Middle frontal gyrus (tissue), 1 donor: ENCODE measurements around the gene SCRN1.
A peak's percentile ranks its signal among the peaks of the same experiment; 100 is the strongest.

Source experiments
- DNase-seq: peaks from one replicate; pipeline ENCODE4 v3.0.0-alpha.2; 2015; ENCODE audit warnings: low spot score; ENCODE audit errors: extremely low spot score

The SCRN1 gene

GRCh38 chr7:29989257-29989995, at the start of gene SCRN1:
TSS of gene SCRN1 (minus strand) at chr7:29989801. CDS start at chr7:29969067, 20,734 bp downstream.
- DNase-seq = no peak

DNA sequence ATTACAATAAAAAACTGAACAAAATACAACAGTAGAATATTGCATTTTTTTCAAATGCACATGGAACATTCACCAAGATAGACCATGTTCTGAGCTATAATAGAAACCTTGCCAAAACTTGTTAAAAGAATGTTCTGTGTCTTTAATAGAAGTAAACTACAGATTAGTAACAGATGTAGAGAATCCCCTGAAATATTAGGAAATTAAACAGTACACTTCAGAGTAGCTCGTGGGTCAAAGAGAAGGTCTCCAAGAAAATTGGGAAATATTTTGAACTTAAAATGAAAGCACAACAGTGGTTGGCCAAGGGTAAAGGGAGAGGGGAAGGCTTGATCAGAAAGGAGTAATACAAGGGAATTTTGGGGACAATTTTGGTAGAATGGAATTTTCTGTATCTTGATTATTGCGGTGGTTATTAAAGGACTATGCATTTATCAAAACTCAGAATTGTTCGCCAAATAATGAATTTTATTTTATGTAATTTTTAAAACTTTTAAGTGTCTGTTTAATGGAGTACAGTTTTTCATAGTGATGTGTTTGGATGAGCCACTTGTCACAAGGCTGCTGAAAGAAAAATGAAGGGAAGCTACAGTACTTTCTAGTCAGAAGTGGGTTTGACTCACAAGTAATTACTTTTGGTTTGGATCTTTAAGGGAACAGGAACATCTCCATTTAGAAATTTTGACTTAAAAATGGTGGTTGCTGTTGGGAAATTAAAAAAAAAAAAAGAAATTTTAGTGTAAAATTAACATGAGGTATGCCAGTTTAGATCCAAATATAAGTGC, 48.8 kb upstream of the SCRN1 start:
- no peak for DNase-seq

GRCh38 chr7:30036220-30036619, 46.6 kb upstream of the SCRN1 start:
- no peak for DNase-seq

DNA sequence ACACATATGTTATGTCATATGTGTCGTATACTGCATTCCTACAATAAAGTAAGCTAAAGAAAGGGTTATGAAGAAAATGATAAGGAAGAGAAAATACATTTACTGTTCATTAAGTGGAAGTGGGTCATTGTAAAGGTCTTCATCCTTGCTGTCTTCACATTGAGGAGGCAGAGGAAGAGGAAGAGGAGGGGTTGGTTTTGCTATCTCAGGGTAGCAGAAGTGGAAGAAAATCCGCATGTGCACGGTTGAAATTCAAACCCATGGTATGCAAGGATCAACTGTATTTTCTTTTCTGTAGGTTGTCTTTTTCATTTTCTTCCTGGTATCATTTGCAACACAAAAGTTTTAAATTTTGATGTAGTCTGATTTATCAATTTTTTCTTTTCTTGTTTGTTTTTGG, 44.9 kb upstream of the SCRN1 start:
- DNase-seq = no peak

GRCh38 chr7:30032310-30033125, 42.9 kb upstream of the SCRN1 start:
- DNase-seq = no peak

DNA sequence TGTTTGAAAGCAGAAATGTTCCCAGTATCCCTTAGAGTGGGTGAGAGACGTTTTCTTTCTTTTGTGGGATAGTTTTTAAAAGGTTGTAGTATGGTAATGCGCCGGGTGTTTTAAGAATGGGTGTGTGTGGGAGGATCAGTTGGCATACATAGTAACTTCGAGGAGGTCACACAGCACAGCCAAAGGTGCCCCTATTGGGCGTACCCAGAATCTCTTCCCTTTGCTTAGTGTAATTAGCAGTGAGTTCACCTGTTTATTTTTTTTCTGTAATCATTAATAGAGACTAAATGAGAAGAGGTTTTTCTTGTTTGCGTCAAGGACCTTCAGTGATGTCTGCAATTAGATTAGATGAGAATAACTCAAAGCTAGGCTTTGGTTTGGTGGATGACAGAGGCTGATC, 40.1 kb upstream of the SCRN1 start:
- DNase-seq = no peak

DNA sequence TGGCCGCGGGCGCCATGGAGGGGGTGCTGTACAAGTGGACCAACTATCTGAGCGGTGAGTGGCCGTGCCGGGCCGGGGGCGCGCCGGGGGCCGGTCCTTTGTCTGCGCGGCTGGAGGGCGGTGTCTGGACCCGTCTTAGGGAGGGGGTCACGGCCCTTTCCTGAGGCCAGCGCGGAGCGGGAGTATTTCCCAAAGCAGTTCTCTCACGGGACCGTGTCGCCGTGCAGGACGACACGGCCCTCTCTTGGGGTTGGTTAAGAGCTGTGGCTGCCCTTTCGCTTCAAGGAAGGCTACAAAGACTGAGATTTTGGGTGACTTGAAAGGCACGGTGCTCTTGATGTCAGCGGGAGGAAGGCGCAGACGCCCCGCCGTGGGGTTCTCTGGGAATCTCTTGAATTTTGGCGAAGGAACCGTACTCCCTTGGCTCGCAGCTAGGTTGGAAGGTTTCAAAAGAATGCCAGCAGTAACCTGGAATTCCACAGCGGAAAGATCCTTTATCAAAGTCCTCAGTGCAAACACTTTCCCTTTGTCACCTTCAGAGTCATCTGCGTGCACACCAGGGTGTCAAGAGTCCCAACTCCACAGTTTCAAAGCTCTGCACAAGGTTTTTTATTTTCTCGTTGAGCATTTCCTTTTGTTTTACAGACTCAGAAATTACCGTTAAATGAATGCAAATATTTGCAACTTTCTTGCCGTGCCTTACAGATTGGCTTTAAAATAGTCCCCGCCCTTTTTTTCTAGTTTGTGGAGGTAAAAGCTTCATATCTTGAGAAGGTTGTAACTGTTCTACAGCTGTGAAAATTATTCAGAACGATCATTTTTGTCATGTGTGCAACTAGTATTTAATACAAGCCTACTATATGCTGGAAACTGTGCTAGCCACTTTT, 39.4 kb upstream of the SCRN1 start:
- no peak for DNase-seq

- peak; percentile 78 for DNase-seq
Observed at GRCh38 chr7:30028216-30028748, 38.7 kb upstream of the SCRN1 start, which contains the start of gene PLEKHA8. TSS of gene PLEKHA8 (plus strand) at chr7:30028412. CDS start at chr7:30028763, 351 bp downstream.

DNA sequence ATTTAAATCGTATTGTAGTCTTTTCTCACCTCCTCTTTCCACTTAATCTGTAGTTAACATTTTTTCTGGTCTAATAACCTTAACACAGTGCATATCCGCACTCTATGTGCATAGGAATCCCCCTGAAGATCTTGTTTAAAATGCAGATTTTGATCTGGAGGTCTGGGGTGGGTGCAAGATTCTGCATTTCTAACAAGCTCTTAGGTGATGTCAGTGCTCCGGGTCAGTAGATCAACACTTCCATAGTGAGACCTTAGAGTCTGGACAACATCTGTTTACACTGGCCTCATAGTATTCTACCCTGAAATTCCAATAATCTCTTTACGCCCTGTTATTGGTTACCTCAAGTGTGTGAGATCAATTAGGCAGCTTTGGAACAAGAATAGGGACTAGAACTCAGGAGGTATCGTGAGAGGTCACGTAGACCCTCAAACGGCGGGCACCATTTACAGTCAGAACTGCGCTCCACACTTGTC, 38.2 kb upstream of the SCRN1 start:
- DNase-seq = no peak

GRCh38 chr7:30027065-30027456, 37.5 kb upstream of the SCRN1 start:
- DNase-seq = no peak

DNA sequence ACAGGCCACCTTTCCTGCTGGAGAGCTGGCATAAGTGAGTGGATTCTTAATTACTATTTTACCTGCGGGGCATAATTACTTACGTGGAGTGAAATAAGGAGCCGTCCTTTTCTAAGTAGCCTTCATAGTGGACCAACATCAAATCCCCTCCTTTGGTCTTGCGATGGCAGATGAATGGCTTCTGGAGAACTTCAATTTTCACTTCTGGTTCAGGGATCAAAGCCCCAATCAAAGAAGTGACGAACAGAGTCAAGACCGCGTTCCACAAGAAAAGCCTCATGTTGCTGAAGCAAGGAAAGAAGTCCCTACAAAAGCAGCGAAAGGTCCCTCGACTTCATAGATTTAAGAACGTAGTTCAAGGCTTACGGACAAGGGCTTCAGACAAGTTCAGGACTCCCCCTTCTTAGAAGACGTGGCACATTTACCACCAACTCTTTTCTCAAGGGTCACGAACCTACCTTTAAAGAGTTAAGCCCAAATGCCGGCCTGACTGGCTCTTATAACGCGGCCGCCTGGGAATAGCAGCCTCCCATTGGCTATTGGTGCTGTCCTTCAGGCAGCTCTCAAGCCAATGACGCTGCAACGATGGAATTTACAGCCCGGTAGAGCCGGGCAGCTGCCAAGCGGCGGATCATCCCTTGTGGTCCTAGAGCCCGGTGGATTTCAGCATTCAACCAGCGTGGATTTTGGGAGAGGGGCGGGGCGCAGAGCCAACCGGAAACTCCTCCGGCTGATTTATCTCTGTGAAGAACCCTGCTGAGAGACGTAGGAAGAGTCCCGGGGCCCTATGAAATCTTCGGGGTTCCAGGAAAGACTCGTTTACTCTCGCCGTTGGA, 36.8 kb upstream of the SCRN1 start, which contains the start of gene FKBP14:
FKBP14 (minus strand) TSS at position 474 of the 836 bp plus-strand sequence; CDS start at position 280, 194 bp downstream.
- peak; percentile 97 for DNase-seq

GRCh38 chr7:30023524-30023923, 33.9 kb upstream of the SCRN1 start:
- DNase-seq = no peak

- DNase-seq = no peak
Observed at GRCh38 chr7:30022991-30023390, 33.4 kb upstream of the SCRN1 start.

- no peak for DNase-seq
Observed at GRCh38 chr7:30020535-30020934, 30.9 kb upstream of the SCRN1 start.

- DNase-seq = no peak
Observed at GRCh38 chr7:30019960-30020359, 30.4 kb upstream of the SCRN1 start.

GRCh38 chr7:30019387-30019786, 29.8 kb upstream of the SCRN1 start:
- DNase-seq = no peak

DNA sequence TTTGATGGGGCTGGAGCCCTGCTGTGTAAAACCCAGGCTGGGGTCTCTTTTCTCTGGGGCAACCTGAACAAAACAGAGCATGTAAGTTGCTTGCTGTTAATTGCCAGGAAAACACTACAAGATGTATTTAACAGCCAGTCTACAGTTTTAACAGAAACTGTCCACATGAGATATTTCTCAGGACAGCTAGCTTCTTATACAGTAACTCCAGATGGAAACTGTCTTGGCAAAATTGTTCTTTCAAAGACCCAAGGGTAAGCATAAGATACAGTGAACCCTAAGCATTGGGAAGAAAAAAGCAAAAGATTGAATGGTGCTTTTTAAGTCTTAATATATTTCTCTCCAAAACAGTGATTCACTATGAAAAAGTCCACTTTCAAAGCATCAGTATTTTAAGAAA, 28.9 kb upstream of the SCRN1 start:
- no peak for DNase-seq

DNA sequence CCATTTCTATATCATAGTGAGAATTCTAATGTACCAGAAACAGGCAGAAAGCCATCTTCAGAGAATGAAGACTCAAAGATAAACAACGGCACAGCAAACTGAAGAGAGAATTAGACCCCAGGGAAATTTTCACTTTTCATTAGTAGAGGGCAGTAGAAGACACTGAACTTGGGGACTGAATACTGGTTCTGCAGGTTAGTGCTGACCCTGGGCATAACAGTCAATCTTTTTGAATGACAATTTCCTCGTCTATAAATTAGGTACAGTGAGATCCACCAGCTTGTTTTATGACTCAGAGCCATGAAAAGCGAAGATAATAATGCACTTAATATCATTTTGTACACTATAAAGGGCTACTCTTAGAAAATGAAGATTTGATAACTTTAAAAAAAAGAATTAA, 23.2 kb upstream of the SCRN1 start:
- DNase-seq = no peak

- no peak for DNase-seq
Observed at GRCh38 chr7:30010021-30010420, 20.4 kb upstream of the SCRN1 start.
